Eye (tissue), 1 donor: ENCODE results near the gene COMMD4.
A peak's percentile ranks its signal among the peaks of the same experiment; 100 is the strongest.
"Not testable (repeated sequence)": the region's sequence is repeated elsewhere in the genome, so short reads cannot be mapped to it uniquely, and the experiment has no call there.

Experiments used
- DNase-seq: peaks from one replicate; pipeline ENCODE4 v3.0.0-alpha.2; 2015

COMMD4 gene

DNA sequence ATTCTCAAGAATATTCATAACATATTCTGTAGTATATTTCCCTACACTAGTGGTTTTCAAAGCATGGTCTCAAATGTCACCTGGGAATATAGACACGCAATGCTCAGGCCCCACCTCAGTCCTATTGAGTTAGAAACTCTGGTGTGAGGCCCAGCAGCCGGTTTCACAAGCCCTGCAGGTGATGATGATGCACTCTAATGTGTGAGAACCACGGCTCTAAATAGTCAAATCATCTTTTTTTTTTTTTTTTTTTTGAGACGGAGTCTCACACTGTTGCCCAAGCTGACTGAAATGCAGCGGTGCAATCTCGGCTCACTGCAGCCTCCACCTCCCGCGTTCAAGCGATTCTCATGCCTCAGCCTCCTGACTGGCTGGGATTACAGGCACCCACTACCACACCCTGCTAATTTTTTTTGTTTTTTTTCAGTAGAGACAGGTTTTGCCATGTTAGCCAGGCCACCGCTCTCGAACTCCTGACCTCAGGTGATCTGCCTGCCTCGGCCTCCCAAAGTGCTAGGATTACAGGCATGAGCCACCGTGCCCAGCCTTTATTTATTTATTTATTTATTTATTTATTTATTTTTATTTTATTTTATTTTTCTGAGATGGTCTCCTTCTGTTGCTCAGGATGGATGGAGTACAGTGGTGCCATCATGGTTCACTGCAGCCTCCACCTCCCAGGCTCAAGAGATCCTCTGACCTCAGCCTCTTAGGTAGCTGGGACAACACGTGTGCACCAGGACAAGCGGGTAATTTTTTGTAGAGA, 2.0 kb upstream of the COMMD4 start:
- not testable (repeated sequence) for DNase-seq

DNA sequence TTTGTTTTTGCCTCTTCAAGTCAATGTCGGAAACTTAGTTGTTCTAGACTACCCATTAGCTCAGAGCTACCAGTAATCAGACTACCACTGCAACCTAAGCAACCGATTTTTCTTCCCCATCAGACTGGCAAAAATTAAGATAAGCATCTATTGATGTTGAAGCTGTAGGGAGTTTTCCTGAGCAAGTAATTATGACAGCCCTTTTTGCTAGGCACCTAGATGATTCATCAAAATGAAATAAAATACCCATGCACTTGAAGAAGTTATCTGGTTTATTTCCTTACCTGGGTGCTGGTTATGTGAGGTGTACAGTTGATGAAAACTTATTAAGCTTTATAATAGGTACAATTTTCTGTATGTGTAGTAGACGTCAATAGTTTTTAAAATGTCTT, 554 bp upstream of the COMMD4 start:
- no peak for DNase-seq

DNA sequence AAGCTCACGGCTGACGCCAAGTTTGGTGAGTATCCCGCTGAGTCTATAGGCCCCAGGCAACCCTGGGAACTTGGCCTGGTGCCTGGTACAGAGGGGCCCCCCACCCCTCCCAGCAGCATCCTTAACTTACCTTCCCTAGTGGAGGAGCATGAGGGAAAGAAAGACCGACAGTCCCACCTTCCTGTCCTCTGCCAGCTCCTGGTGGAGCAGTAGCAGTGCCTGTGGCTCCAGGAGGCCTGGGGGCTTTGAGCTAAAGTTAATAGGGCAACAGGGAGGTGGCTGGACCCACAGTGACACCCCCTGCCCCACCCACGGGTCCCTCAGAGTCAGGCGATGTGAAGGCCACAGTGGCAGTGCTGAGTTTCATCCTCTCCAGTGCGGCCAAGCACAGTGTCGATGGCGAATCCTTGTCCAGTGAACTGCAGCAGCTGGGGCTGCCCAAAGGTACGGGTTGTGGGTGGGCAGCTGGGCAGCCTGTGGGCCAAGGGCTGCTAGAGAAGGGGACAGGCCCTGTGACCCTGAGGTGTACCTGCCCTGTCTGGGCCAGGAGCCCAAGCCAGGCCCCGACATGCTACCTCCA, 2.9 kb downstream of the COMMD4 start:
- no peak for DNase-seq

DNA sequence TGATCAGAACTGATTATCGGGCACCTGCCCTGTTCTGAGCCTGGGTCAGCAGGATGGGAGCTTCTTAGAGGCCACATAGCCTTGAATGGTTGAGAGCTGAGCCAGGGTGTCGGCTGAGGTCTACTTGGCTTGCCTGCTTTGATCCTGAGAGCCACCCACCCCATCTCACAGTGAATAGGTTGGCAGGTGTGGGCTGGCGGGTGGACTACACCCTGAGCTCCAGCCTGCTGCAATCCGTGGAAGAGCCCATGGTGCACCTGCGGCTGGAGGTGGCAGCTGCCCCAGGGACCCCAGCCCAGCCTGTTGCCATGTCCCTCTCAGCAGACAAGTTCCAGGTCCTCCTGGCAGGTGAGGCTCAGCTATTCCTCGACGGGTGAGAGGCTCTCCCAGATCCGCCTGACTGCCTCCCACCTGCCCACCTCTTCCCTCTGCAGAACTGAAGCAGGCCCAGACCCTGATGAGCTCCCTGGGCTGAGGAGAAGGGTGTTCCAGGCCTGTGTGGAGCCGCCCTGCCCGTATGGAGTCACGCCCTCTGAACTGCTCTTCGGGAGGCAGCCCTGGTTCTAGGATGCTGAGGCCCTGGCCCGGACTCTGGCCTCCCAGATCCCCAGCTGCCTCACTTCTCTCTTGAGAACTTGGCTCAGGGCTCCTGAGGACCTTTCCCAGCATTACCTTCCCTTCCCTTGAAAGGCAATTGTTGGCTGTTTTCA, 3.8 kb downstream of the COMMD4 start:
- no peak for DNase-seq

DNA sequence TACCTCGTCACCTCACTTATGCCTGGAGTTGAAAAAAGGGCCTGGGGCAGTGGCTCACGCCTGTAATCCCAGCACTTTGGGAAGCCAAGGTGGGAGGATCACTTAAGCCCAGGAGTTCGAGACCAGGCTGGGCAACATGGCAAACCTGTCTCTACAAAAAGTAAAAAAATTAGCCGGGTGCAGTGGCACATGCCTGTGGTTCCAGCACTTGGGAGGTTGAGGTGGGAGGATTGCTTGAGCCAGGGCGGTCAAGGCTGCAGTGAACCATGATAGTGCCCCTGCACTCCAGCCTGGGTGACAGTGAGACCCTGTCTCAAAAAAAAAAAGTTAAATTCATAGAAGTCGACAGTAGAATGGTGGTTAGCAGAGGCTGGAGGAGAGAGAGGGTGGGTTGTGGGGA, 6.4 kb downstream of the COMMD4 start:
- DNase-seq = no peak

DNA sequence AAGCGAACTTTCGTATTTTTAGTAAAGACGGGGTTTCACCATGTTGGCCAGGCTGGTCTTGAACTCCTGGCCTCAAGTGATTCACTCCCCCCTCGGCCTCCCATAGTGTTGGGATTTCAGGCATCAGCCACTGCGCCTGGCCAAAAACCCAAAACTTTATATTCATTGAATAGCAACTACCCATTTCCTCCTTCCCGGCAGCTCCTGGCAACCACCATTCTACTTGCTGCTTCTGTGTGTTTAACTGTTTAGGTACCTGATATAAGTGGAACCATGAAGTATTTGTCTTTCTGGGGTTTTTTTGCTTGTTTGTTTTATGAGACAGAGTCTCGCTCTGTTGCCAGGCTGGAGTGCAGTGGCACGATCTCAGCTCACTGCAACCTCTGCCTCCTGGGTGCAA, 8.1 kb downstream of the COMMD4 start:
- not testable (repeated sequence) for DNase-seq

DNA sequence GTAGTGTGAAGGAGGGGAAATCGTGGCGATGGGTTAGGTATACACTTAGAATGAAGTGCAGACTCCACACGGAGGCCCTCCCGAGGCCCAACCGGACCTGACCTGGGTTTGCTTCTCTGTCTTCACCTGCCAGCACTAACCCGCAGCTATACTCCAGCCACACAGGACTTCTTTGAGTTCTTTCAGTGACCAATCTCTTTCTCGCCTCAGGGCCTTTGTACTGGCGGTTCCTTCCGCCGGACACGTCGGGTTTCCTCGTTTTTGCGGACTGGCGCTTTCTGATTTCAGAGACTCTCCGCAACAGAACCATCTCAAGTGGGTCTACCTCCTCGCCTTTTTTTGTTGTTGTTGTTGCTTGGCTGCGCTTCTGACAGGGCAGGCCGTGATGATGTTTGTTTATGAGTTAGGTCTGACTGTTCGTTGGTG, 10.9 kb downstream of the COMMD4 start, which contains the start of gene NEIL1:
Gene NEIL1 (plus strand): TSS at position 244 of the 426 bp plus-strand sequence. CDS start 1,867 bp downstream, outside the sequence.
- peak; percentile 38 for DNase-seq

DNA sequence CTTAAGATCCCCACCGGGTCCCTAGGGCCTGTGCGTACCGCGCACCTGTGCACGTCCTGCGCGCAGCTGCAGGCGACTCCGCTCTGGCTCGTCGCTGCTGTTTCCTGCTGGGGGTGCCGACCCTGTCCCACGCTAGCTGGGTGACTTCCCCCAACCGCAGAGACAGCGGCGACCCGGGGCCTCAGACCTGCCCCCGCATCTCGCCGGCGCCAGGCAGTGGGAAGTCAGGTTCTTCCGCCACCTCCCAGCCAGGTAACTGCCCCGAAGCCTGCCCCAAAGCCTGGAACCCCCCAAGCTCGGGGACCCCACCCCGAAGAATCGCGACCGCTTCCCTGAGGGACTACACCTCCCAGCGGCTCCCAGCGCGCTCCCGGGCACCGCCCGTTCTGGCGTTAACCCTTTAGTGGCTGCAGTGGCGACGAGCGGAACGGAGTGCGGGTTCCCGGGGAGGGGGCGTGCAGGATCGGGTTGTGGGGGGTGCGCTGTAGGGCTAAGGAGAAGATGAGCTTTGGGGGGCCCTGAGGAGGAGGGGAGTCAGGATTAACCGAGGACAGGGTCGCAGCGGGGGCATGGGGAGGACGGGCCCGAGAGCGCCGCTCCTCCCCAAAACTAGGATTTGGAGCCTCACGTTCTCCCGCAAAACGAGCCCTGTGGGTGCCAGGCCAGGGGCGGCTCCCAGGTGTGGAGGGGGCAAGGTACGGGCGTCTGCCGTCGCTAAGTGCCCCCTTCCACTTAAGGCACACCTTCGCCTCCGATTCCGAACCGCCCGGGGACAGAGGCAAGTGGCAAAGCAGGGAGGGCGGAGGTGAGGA, 11.6 kb downstream of the COMMD4 start:
- peak; percentile 76 for DNase-seq

DNA sequence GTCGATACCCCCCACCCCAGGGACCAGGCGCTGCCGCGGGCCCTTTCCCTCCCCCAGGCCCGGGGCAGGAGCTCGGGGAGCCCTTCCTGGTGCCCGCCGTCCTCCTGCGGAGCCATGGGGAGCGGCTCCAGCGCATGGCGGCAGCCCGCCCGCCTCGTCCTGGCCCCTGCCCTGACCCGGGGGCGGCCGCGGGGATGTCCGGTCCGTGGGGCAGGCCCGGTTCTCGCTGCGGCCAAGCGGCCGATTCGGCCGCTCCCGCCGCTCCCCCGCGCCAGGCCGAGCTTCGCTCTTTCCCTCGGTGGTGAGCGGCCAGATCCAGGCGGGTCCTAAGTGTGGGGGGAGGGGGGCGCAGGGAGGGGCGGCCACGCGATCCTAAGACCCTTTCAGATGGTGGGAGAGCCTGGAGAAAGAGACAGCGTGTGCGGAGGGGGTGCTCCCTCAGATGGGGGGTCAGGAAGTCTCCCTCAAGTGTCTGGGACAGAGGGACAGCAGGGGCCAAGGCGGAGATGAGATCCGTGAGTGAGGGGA, 12.2 kb downstream of the COMMD4 start:
- peak; percentile 58 for DNase-seq

DNA sequence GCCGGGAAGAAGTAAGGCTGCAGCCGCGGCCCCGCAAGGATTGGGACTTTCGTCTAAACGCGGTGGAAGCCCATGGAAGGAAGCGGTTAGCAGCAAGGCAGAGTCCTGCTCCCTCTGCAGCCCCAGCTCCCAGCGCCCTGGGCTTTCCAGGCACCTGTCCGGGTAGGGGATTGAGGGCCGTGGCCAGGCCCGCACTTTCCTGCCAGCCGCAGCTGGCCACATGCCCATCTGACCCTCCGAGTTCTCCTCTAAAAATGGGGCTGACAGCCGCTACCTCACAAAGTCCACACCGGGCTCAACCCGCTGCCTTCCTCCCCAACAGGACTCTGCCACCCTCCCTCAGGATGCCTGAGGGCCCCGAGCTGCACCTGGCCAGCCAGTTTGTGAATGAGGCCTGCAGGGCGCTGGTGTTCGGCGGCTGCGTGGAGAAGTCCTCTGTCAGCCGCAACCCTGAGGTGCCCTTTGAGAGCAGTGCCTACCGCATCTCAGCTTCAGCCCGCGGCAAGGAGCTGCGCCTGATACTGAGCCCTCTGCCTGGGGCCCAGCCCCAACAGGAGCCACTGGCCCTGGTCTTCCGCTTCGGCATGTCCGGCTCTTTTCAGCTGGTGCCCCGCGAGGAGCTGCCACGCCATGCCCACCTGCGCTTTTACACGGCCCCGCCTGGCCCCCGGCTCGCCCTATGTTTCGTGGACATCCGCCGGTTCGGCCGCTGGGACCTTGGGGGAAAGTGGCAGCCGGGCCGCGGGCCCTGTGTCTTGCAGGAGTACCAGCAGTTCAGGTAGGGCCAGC, 12.9 kb downstream of the COMMD4 start:
- no peak for DNase-seq

DNA sequence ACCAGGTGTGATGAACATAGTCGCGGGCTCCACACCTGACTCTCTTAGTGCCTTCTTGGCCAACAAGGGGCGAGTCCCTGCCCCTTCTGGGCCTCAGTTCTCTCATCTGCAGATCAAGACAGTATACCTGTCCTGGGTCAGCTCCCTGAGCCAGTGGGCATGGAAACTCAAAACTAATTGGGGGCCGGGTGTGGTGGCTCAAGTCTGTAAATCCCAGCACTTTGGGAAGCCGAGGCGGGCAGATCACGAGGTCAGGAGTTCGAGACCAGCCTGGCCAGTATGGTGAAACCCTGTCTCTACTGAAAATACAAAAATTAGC, 13.4 kb downstream of the COMMD4 start:
- not testable (repeated sequence) for DNase-seq

DNA sequence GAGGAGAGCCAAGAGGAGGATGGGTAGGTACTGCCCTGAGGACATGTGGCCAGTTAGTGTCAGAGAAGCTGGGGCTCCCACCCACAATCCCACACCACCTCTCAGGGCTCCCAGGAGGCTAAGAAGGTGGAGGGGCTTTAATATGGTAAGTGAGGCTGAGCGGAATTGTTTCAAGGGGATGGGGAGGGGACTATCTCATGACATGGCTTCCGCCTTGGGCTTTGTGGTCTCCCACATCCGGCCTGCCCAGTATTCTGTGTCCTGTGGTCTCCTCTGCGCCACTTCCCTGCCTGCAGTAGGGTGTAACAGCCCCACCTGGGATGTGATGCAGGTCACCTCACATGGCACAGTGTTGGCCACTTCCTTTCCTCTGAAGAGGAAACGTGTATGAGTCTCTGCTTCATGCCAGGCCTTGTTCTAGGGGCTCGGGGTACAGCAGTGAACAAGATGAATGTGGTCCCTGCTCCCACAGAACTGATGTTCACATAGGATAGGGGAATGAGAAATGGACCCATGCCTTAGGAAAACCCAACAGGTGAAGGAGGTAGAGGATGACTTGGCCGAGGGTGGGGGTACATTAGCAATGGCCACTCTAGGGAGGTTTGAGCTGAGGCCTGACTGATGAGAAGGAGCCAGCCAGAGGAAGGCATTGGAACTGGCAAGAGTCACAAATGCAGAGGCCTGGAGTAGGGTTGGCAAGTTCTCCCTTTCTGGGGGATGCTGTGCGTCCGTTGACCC, 14.2 kb downstream of the COMMD4 start:
- DNase-seq = no peak

DNA sequence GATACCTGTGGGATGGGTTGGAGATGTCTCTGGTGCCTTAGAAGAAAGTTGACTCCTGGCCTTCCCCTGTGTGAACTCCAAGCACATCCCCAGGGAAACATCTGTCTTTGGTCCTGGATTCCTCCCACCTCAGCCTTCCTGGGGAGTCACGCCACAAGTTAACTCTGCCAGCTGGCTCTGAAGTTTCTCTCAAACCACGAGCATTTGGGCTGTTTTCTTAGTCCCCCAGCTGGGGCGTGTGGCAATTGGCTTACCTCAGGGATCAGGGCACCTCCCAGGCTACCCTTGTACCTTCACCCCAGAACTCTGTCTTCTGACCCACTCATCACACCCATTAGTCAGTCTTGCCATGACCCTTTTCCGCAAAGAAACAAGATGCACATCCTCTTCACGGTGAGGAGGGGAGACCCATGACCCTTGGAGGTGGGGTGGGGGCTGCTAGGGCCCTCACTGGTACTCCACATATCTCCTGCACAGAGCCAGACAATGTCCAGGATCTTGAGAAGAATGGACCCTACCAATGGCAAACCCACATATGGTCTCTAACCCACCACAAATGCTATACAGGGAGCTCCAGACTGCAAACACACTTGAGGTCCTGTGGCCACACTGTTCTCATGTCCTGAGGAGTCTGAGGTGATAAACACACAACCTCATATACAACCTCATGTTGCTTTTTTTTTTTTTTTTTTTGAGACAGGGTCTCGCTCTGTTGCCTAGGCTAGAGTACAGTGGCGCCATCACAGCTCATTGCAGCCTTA, 14.9 kb downstream of the COMMD4 start:
- no peak for DNase-seq

DNA sequence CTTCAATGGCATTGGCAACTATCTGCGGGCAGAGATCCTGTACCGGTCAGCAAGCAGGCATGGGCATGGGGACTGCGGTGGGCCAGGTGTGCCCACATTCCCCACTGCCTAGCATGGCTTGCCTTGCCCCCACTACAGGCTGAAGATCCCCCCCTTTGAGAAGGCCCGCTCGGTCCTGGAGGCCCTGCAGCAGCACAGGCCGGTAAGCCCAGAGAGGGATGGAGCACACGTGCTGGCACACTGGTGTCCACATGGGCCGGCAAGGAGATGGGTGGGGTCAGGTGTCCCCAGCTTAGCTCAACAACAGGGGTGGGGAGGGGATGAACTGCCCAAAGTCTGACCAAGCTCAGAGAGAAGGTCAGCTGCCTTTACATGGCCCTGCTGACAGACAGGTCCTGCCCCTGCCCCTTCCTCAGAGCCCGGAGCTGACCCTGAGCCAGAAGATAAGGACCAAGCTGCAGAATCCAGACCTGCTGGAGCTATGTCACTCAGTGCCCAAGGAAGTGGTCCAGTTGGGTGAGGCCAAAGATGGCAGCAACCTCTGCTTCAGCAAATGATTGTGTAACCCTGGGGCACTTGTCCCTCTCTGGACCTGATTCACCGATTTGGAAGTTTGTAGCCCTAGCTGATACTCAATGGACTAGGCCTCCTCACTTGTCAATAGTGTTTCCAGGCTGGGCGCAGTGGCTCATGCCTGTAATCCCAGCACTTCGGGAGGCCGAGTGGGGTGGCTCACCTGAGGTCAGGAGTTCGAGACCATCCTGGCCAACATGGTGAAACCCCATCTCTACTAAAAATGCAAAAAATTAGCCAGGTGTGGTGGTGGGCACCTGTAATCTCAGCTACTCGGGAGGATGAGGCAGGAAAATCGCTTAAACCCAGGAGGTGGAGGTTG, 16.6 kb downstream of the COMMD4 start:
- DNase-seq = no peak

DNA sequence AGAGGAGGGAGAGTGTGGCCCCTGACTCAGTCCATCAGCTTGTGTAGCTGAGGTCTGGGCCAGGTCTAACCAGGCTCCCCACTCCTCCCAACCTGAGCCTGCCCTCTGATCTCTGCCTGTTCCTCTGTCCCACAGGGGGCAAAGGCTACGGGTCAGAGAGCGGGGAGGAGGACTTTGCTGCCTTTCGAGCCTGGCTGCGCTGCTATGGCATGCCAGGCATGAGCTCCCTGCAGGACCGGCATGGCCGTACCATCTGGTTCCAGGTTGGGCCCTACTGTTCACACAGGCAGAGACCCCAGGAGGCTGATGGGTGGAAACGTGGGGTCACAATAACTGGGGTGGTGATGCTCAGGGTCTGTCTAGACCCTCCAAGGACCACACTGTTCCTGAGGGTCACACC, 17.7 kb downstream of the COMMD4 start:
- DNase-seq = no peak

DNA sequence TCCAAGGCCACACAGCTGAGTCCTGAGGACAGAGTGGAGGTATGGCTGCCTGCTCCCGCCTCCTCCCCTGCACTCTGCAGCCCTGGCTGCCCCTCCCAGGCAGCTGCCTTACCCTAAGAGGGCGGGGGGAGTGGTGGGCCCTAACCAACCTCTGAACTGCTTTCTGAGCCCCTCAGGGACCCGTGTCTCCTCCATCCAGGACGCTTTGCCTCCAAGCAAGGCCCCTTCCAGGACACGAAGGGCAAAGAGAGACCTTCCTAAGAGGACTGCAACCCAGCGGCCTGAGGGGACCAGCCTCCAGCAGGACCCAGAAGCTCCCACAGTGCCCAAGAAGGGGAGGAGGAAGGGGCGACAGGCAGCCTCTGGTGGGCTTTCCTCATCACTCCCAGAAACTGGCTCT, 18.6 kb downstream of the COMMD4 start:
- no peak for DNase-seq

DNA sequence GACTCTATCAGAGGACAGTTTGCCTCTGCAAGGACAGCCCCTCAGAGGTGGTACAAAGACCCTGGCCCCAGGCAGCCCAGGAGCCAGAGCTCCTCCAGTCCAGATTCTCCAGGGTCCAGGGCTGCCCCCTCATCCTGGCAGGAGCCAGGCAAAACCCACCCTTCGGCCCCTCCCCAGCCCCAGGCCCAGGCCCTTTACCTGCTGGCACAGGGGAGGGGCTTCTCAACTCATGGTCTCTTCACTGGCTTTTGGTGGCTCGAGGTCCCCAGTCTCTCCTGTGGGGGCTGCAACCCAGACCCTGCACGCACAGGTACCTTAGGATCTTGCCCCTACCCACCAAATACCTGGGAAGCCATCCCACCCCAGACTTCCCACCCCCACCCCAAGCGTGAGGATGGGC, 19.5 kb downstream of the COMMD4 start:
- DNase-seq = no peak

DNA sequence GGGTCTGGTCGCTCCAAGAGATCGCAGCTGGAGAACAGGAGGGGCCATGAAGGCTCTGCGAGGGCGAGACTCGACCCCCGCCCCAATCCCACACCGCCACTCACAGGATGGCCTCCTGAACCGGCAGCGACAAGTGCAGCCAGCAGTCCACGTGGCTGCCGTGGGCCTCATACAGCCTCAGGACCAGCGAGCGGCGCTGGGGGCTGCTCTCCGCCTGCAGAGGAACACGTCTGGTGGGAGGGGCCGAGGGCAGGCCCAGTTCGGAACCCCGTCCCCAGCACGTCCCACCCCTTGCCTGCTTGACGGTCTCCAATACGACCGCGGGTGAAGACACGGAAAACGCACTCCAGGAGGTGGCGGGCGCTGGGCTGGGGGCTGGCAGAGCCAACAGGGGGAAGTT, 20.1 kb downstream of the COMMD4 start:
- DNase-seq = no peak

DNA sequence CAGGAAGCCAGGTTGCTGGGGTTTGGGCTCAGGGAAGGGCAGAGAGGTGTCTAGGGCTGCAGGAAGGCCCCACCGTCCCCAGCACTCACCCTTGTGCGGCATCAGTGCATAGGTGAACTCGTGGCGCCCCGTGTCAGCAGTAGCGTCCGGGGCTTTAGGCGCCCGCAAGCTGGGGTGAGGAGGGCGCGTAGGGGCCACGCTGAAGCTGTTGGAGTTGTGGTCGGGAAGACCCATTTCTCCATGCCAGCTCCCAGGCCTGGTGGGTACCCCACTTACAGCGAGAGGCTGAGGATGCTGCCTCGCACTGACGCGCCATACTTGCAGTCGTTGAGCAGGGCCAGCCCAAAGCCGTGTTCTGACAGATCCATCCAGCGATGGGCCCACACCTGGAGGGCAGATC, 20.7 kb downstream of the COMMD4 start:
- no peak for DNase-seq
